Neuronal stem cell (in vitro differentiated cells): ENCODE measurements around the gene CDK15.

Experiments used
- DNase-seq: peaks from one replicate; pipeline ENCODE4 v3.0.0-alpha.2; 2013; ENCODE audit warnings: low spot score
- H2AFZ ChIP-seq: one replicate; pipeline ENCODE4 v1.6.1; 2013; ENCODE audit warnings: mild to moderate bottlenecking, low read length, inconsistent platforms
- H2AK5ac ChIP-seq: 2 replicates; pipeline ENCODE4 v1.6.1; 2013; ENCODE audit warnings: low read depth, mild to moderate bottlenecking, inconsistent platforms, low read length, moderate library complexity, mixed read lengths
- H2BK120ac ChIP-seq: 2 replicates; pipeline ENCODE4 v1.6.1; 2013; ENCODE audit warnings: low read depth, mild to moderate bottlenecking, inconsistent platforms, low read length, moderate library complexity, mixed read lengths
- H2BK12ac ChIP-seq: one replicate; pipeline ENCODE4 v1.6.1; 2013; ENCODE audit warnings: low read length, inconsistent platforms
- H2BK15ac ChIP-seq: 2 replicates; pipeline ENCODE4 v1.6.1; 2013; ENCODE audit warnings: mild to moderate bottlenecking, low read length, inconsistent platforms, mixed read lengths
- H2BK5ac ChIP-seq: one replicate; pipeline ENCODE4 v1.6.1; 2013; ENCODE audit warnings: inconsistent platforms, mild to moderate bottlenecking, low read length, moderate library complexity
- H3K14ac ChIP-seq: one replicate; pipeline ENCODE4 v1.6.1; 2013; ENCODE audit warnings: low read length, inconsistent platforms
- H3K18ac ChIP-seq: 2 replicates; pipeline ENCODE4 v1.6.1; 2013; ENCODE audit warnings: low read length, inconsistent platforms
- H3K23ac ChIP-seq: 2 replicates; pipeline ENCODE4 v1.6.1; 2013; ENCODE audit warnings: low read depth, mild to moderate bottlenecking, mixed read lengths, low read length, inconsistent platforms; ENCODE audit not compliant: poor library complexity
- H3K27ac ChIP-seq: replicated peaks from 3 replicates; pipeline ENCODE4 v1.5.1; 2013; ENCODE audit warnings: low read length, inconsistent platforms
- H3K27me3 ChIP-seq, 3 experiments: 2 replicates each; pipeline ENCODE4 v1.6.1; 2013; ENCODE audit warnings: low read length in 3 of 3, mild to moderate bottlenecking in 2 of 3, inconsistent platforms in 1 of 3, low read depth in 1 of 3, mixed read lengths in 1 of 3, moderate library complexity in 1 of 3; ENCODE audit not compliant: control insufficient read depth in 3 of 3, insufficient read depth in 3 of 3
- H3K36me3 ChIP-seq, 2 donors: replicated peaks in 1 of 2; 2 replicates each; pipeline ENCODE4 v1.6.1; 2013; ENCODE audit warnings: low read length in 2 of 2; ENCODE audit not compliant: control insufficient read depth in 2 of 2, insufficient read depth in 2 of 2
- H3K4ac ChIP-seq: 2 replicates; pipeline ENCODE4 v1.6.1; 2013; ENCODE audit warnings: inconsistent platforms, mild to moderate bottlenecking, low read length, moderate library complexity
- H3K4me1 ChIP-seq, 2 donors: 1 replicate in 1 of 2; 2 replicates in 1 of 2; pipeline ENCODE4 v1.6.1; 2013; ENCODE audit warnings: low read length in 2 of 2, low read depth in 1 of 2; ENCODE audit not compliant: control insufficient read depth in 2 of 2, insufficient read depth in 1 of 2
- H3K4me2 ChIP-seq: one replicate; pipeline ENCODE4 v1.6.1; 2013; ENCODE audit warnings: mild to moderate bottlenecking, low read length, inconsistent platforms; ENCODE audit not compliant: insufficient read depth, poor library complexity, severe bottlenecking
- H3K4me3 ChIP-seq, 2 donors: 2 replicates each; pipeline ENCODE4 v1.5.1; 2013; ENCODE audit warnings: low read length in 2 of 2, mild to moderate bottlenecking in 2 of 2, inconsistent platforms in 1 of 2, moderate library complexity in 1 of 2
- H3K79me1 ChIP-seq: one replicate; pipeline ENCODE4 v1.6.1; 2013; ENCODE audit warnings: low read depth, mild to moderate bottlenecking, inconsistent platforms, low read length, moderate library complexity
- H3K9ac ChIP-seq: one replicate; pipeline ENCODE4 v1.6.1; 2013; ENCODE audit warnings: mild to moderate bottlenecking, low read depth, low read length, inconsistent platforms; ENCODE audit not compliant: poor library complexity
- H3K9me3 ChIP-seq, 2 donors: replicated peaks in 1 of 2; 2 replicates each; pipeline versions ENCODE3 to v1.6.1; 2013; ENCODE audit warnings: low read length in 2 of 2, mild to moderate bottlenecking in 2 of 2, inconsistent platforms in 1 of 2, low read depth in 1 of 2, mixed read lengths in 1 of 2, moderate library complexity in 1 of 2; ENCODE audit not compliant: control insufficient read depth in 2 of 2, insufficient read depth in 1 of 2
- H4K8ac ChIP-seq: one replicate; pipeline ENCODE4 v1.6.1; 2013; ENCODE audit warnings: low read depth, mild to moderate bottlenecking, inconsistent platforms, low read length, moderate library complexity
- H4K91ac ChIP-seq: one replicate; pipeline ENCODE4 v1.6.1; 2013; ENCODE audit warnings: low read length, low read depth, mild to moderate bottlenecking, inconsistent platforms; ENCODE audit not compliant: poor library complexity
- WGBS, 2 donors: extraction: QIAGEN DNeasy Blood & Tissue Kit; methylation state at CpG; one replicate each; pipeline ENCODE4 v1.1.7; 2013; ENCODE audit warnings: missing lambda C conversion rate in 2 of 2, mixed read lengths in 1 of 2; ENCODE audit not compliant: insufficient read length in 2 of 2, insufficient replicate concordance in 1 of 2; ENCODE audit errors: extremely low coverage in 2 of 2; 5-methylcytosine and 5-hydroxymethylcytosine counted together

Gene CDK15

GRCh38 chr2:201880993-201881611, 74.8 kb downstream of the CDK15 start:
- WGBS, 2 donors = no CpG with 5 or more reads among the region's 9 CpGs
- Histone ChIP-seq H3K9ac (no peak overlapping the region), H2AK5ac (no peak overlapping the region), H3K4me1 (peaks cover 18 to 30% of the 10 kb centered on the region in 2 donors), H3K27ac (no peak overlapping the region), H3K23ac (no peak overlapping the region), H3K4me2 (no peak overlapping the region), H3K36me3 (no peaks in the 10 kb centered on the region), H2BK120ac (no peak overlapping the region), H2AFZ (no peak overlapping the region), H3K4me3 (no peak overlapping the region), H3K79me1 (no peaks in the 10 kb centered on the region), H4K8ac (no peak overlapping the region), H3K18ac (peak overlapping the region; percentile 55), H4K91ac (no peak overlapping the region), H2BK15ac (no peak overlapping the region), H2BK12ac (no peak overlapping the region), H3K27me3 (peaks cover 0 to 66% (median 0%) of the 10 kb centered on the region in 3 experiments), H3K4ac (no peak overlapping the region), H2BK5ac (no peak overlapping the region), H3K9me3 (no peaks in the 10 kb centered on the region), H3K14ac (no peak overlapping the region)
- DNase-seq = no peak

- WGBS, 2 donors = no CpG with 5 or more reads among the region's 4 CpGs
- H3K27me3 ChIP-seq = peaks cover 0 to 62% (median 0%) of the 10 kb centered on the region in 3 experiments
- no peak overlapping the region for H2AK5ac ChIP-seq
- H2BK15ac ChIP-seq = no peak overlapping the region
- H3K9me3 ChIP-seq = no peaks in the 10 kb centered on the region
- H3K36me3 ChIP-seq = no peaks in the 10 kb centered on the region
- no peak overlapping the region for H2BK120ac ChIP-seq
- no peak overlapping the region for H2AFZ ChIP-seq
- DNase-seq = no peak
- H3K4ac ChIP-seq = no peak overlapping the region
- no peak overlapping the region for H4K8ac ChIP-seq
- no peak overlapping the region for H3K18ac ChIP-seq
- no peak overlapping the region for H4K91ac ChIP-seq
- H3K4me1 ChIP-seq = peaks cover 18 to 30% of the 10 kb centered on the region in 2 donors
- H3K14ac ChIP-seq = no peak overlapping the region
- H2BK5ac ChIP-seq = no peak overlapping the region
- H3K79me1 ChIP-seq = no peaks in the 10 kb centered on the region
- H3K23ac ChIP-seq = no peak overlapping the region
- no peak overlapping the region for H3K27ac ChIP-seq
- H3K9ac ChIP-seq = no peak overlapping the region
- no peak overlapping the region for H2BK12ac ChIP-seq
- H3K4me2 ChIP-seq = no peak overlapping the region
- no peak overlapping the region for H3K4me3 ChIP-seq
Observed at GRCh38 chr2:201881741-201882140, 75.4 kb downstream of the CDK15 start.

GRCh38 chr2:201882353-201883090, 76.2 kb downstream of the CDK15 start:
- H3K27ac ChIP-seq = no peak overlapping the region
- H3K9me3 ChIP-seq = no peaks in the 10 kb centered on the region
- no peak for DNase-seq
- no peak overlapping the region for H2BK15ac ChIP-seq
- no peak overlapping the region for H2BK12ac ChIP-seq
- no peak overlapping the region for H3K4ac ChIP-seq
- peaks cover 0 to 60% (median 0%) of the 10 kb centered on the region in 3 experiments for H3K27me3 ChIP-seq
- H3K23ac ChIP-seq = no peak overlapping the region
- no peak overlapping the region for H4K91ac ChIP-seq
- no peaks in the 10 kb centered on the region for H3K79me1 ChIP-seq
- H3K4me1 ChIP-seq = peaks cover 18 to 30% of the 10 kb centered on the region in 2 donors
- no peak overlapping the region for H4K8ac ChIP-seq
- peak overlapping the region; percentile 31 for H3K18ac ChIP-seq
- no peak overlapping the region for H3K9ac ChIP-seq
- H2AFZ ChIP-seq = peak overlapping the region; percentile 39
- H3K4me3 ChIP-seq = no peak overlapping the region
- no peak overlapping the region for H2BK120ac ChIP-seq
- H2BK5ac ChIP-seq = no peak overlapping the region
- no peak overlapping the region for H3K14ac ChIP-seq
- WGBS, 2 donors = no CpG with 5 or more reads among the region's 14 CpGs
- no peak overlapping the region for H3K4me2 ChIP-seq
- H3K36me3 ChIP-seq = no peaks in the 10 kb centered on the region
- no peak overlapping the region for H2AK5ac ChIP-seq

- no CpG with 5 or more reads among the region's 8 CpGs for WGBS, 2 donors
- H3K18ac ChIP-seq = peak overlapping the region; percentile 51
- no peaks in the 10 kb centered on the region for H3K36me3 ChIP-seq
- H2BK12ac ChIP-seq = no peak overlapping the region
- no peak overlapping the region for H4K91ac ChIP-seq
- no peak overlapping the region for H2BK15ac ChIP-seq
- no peak overlapping the region for H3K9ac ChIP-seq
- peaks cover 0 to 49% (median 0%) of the 10 kb centered on the region in 3 experiments for H3K27me3 ChIP-seq
- H4K8ac ChIP-seq = no peak overlapping the region
- no peak overlapping the region for H2BK120ac ChIP-seq
- no peak for DNase-seq
- H2AFZ ChIP-seq = no peak overlapping the region
- no peak overlapping the region for H3K4ac ChIP-seq
- H3K4me2 ChIP-seq = no peak overlapping the region
- H2AK5ac ChIP-seq = no peak overlapping the region
- no peak overlapping the region for H2BK5ac ChIP-seq
- H3K23ac ChIP-seq = no peak overlapping the region
- H3K9me3 ChIP-seq = no peaks in the 10 kb centered on the region
- H3K4me3 ChIP-seq = no peak overlapping the region
- H3K4me1 ChIP-seq = peaks cover 22 to 33% of the 10 kb centered on the region in 2 donors
- H3K14ac ChIP-seq = no peak overlapping the region
- no peaks in the 10 kb centered on the region for H3K79me1 ChIP-seq
- no peak overlapping the region for H3K27ac ChIP-seq
Observed at GRCh38 chr2:201883606-201884369, 77.5 kb downstream of the CDK15 start.
